Islet of Langerhans (tissue), 1 donor: ENCODE results near the gene CCDC51.

Experiments used
- FAIRE-seq: peaks from one replicate; lab custom pipeline; 2011; peaks lifted over from hg19 to GRCh38; lab: Jason Lieb, UNC

Gene CCDC51

GRCh38 chr3:48433472-48434118 is 6.3 kb downstream of the CCDC51 start:
- no peak for FAIRE-seq

DNA sequence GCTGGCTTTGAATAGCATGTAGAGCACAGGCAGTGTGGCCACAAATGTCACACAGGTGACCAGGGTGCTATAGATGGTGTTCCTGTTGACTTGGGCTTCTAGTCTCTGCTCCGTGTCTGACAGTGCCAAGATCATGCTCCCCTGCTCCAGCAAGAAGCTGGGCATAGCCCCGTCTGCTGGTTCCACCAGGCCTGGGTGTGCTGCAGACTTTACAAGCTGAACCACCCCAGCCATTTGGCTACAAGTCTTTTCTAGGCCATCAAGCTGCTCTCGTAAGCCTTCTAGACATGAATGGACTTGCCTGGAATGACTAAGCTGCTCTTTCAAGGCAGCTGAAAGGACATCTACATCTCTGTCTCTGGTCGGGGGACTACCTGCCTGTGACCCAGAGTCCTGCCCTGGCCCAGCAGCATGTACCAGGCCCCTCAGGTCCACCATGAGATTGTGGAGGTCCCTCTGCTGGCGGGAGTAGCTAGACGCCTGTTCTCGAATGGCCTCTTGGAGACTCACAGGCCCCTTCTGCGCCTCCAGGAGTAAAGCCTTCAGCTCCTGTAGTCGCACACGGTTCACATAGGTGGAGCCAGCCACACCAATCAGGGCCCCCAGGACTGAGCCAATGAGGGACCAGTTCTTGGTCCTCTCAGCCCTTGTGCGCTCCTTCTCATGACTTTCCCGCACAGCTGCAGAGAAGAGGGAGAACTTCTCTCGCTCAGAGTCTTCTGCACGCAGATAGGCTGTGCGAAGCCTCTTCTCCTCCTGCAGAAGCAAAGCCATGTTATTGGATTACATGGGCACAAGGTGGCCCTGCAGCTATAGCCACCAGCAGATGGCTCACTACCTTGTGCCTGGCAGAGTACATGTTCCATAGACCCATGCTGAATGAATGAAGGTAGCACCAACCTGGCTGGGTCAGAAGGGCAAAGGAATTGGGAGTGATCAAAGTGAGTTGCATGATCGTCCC is 7.2 kb downstream of the CCDC51 start:
- FAIRE-seq, result no peak

GRCh38 chr3:48431224-48432029 is 8.5 kb downstream of the CCDC51 start:
- no peak for FAIRE-seq

- no peak for FAIRE-seq
Observed at GRCh38 chr3:48430708-48431101, 9.2 kb downstream of the CCDC51 start.

DNA sequence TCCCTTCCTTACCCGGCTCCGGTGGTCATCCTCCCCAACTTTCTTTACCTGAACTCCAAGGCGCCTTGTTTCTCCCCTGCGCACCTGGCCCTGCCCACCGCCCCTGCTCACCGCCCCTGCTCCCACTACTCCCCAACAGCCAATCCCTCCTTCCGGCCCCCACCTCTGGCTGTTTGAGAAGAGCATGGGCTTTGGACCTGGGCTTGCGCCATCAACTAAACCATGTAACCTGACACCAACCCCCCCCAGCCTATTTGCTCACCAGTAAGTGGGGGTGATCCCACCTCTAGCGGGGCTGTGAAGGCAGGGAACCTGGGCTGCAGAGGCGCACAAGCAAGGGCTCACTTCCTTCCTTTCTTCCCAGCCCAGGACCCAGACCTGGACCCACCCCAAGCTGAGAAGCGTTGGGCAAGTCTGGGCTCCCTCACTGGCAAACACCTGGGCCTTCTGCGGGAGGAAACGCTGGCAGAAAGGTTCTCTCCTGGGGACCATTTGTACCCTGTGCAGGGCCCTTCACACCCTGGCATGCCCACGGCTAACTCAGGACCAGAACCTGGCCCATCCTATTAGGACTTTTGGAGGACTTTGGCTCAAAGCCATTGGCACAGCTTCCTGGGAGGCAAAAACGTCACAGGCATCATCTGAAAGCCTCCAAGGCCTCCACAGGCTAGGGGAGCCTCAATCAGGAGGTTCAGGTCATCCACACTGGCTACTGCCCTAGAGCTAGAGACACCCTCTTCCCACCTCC is 9.8 kb downstream of the CCDC51 start, which contains the start of gene PLXNB1:
TSS of gene PLXNB1 (minus strand) at position 127 of the 748 bp plus-strand sequence. CDS start 5,475 bp downstream, outside the sequence.
- FAIRE-seq, result no peak

DNA sequence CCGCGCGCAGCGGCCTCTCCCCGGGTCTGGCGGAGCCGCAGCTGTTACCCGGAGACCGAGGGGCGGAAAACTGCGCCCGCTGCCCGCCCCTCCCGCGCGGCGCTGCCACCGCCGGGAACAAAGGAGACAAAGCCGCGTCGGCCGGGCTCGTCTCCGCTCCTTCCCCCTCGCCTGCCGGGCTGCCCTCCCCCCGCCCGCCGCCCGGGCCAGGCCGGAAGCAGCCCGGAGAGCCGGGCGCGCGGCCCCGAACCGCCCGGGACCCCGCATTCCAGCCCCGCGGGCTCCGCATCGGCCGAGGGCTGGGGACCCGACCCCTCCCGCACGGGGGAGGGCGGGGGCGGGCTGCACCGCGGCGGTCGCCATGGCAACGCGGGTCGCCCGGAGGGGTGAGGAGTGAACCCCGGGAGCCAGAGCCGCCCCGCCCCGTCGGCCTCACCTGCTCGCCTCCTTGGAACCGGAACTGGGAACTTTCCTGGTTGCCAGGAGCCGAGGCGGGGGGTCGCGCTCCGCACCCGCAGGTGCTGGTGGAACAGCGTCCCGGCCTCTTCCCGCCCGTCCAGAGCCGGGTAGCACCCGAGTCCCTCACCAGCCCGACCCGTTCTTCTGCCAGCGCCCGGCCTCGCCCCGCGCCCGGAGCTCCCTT is 10.5 kb downstream of the CCDC51 start:
- no peak for FAIRE-seq

DNA sequence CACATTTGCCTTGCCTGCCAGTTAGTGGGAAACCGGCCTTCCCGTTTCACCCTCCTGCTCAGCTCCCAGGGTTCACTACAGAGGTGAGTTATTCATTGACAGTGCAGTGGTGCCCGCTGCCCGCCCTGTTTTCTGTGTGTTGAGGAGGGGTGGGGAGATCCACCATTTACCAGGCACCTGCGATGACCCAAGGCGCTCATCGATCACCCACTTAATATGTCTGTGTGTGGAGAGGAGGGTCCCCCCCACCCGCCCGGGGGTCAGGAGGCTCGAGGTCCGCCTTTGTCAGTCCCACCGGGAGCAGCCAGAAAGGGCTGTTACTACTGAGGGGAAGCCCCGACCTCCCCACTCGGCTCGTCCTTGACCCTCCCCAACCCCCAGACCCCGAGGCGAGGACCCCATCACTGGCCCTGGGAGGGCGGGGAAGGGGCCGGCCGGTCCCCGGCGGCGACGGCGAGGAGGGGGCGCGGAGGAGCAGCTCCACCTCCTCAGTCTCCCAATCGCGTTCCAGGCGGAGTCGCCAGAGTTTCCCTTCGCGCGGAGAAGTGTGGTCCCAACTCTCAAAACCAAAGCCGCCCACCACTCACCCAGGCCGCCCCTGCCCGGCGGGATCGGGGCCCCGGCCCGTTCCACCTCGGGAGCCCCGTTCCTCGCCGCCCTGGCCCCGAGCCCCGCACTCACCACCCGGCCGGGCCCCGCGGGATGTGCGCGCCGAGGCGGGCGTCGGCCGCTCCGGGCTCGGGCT is 11.2 kb downstream of the CCDC51 start:
- no peak for FAIRE-seq

DNA sequence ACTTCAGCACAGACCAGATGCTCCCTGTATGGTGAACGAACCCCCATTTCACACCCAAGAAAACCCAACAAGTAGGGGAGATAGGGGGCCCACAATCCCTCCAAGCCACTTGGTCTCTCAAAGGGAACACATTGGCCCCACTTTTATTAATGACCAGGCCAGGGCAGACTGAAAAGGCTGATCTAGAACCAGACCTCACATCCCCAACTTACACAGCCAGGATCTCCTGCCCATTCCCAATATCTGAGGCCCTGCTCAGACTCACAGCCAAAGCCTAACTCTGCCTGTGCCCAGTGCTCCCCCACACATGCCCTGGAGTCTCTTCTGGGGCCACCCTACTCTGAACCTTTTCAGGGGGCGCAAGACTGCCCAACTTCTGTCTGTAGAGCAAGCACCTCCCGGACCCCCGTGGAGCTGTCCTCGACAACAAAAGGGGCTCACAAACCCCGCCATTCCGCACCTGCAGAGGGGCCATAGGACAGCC is 11.8 kb downstream of the CCDC51 start:
- no peak for FAIRE-seq

DNA sequence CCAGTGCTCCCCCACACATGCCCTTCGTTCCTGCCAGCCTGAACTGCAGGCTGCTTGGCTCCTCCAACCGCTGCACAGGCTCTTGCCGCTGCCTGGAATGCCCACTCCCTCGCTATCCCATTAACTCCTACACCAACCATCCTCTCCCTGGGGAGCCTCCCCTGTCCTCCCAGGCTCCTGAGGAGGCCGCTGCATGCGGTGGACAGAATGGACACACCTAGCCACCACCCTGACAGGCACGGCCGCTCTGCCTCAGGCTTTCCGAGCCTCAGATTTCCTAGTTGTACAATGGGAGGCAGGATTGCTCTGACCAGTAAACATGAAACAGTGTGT is 12.3 kb downstream of the CCDC51 start:
- no peak for FAIRE-seq

GRCh38 chr3:48426944-48427629 is 12.8 kb downstream of the CCDC51 start:
- FAIRE-seq, result no peak

- FAIRE-seq, result no peak
Observed at GRCh38 chr3:48426401-48426909, 13.5 kb downstream of the CCDC51 start.

- FAIRE-seq, result no peak
Observed at GRCh38 chr3:48425281-48425812, 14.6 kb downstream of the CCDC51 start.

DNA sequence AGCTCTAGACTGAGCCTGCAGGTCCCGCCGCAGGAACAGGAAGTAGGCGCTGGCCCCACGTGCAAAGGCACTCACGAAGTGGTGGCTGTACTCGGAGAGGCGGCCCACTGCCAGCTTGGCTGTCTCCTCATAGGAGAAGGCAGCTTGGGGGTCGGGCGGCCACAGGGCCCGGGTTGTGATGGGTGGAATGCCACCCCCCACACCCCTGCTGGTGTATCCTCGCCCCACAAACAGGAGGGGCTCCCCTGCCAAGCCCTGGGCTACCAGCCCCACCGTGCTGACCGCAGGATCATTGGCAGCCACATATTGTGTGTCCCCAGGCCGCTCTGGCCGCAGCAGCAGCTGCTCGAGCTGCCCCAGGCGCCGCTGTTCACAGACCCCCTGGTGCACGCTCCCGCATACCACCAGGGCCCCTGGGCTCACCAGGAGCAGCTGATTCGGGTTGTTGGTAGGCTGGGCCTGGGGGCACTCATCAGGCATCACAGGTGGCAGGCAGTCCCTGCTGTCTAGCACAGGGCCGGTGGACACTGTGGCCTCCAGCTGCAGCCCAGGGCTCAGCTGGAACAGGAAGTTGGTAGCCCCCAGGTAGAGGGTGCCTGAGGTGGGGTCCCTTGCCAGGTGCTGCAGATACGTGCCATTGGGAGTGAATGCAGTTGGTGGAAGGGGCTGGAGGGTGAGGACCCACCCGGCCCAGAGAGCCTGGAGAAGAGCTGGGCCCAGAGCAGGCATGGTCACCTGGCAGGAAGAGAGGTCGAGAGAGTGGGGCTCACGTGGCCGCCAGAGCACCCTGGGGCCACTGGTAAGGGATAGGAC is 15.8 kb downstream of the CCDC51 start:
- no peak for FAIRE-seq

- FAIRE-seq, result no peak
Observed at GRCh38 chr3:48423241-48423882, 16.6 kb downstream of the CCDC51 start.

DNA sequence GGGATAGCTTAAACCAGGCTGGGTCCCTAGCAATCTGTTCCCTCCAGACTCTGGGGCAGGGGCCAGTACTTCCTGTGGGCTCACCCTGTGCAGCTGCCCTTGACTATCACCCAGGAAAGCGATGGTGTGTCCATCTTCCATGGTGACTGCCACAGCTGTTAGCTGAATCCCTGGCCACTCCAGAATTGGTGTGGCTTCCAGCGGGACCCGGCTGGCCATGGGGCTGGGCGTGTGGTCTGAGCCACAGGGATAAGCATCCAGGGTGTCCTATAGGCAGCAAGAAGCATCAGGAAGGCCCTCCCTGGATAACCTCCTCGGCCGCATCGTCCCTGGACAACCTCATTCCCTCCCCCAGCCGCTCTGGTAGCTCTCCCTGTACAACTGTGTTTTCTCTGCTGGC is 17.2 kb downstream of the CCDC51 start:
- no peak for FAIRE-seq

DNA sequence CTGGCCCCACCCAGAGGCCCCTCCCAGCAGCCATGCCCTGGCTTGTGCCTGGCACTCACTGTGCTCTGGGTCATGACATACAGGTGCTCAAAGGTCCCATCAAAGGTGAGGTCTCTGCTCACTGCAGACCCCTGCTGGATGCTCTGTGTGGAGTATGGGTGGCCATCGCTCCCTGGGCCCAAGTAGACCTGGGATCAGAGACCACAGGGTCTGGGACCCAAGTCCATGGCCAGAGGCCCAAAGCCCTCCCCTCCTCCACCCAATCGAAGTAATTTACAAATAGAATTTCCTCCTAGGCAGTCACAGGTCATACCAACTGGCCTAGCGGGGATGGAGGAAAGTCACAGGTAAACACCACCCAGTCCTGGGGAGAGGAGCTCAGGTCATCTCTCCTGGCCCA is 17.6 kb downstream of the CCDC51 start:
- FAIRE-seq, result no peak

DNA sequence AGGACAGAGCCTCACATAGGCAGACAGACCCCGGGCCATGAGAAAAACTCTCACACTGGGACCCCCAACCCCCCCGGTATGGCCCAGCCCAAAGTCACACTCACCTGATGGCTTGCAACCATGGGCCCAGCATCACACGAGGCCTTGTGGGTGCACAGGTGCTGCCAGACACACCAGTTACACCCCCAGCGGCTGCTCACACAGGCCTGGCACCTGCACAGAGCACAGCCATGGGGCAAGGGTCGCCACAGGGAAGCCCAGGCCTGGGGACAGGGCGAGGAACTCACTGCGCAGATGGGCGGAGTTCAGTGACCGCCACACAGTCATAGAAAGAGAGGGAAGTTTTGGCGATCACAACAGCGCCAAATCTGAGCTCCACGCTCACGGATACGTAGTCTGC is 19.4 kb downstream of the CCDC51 start:
- FAIRE-seq, result no peak

DNA sequence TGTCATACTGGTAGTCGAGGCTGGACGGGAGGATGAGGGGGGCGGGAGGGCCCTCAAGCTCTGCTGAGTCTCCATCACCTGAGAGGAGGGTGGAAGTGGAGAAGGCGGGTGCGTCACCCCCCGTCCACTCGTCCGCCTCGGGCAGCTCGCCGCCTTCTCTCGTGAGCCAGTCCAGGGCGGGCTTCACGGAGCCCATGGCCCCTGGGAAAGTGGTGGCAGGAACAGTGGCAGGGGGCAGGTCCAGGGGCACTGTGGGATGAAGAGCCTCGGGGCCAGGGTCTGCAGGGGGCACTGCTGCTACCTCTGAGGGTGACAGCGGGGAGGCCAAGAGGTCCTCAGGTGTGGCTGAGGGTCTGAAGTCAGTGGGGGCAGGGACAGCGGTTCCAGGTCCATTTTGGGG is 20.3 kb downstream of the CCDC51 start:
- no peak for FAIRE-seq
